HepG2 (cell line): ENCODE results near the gene DMGDH. TPM values are rescaled to one million over a fixed set of nuclear protein-coding genes. Genes with fewer than 3 reads are reported as not detected.

ENCODE experiments used
- CTCF ChIP-seq: sonication (generic); formaldehyde crosslinking; IDR thresholded peaks from 2 replicates; pipeline ENCODE4 v1.5.0; 2020; ENCODE audit warnings: mild to moderate bottlenecking, missing genetic modification reagents, moderate library complexity
- EHMT2 ChIP-seq: fragments of 200-600 bp; sonication (generic); IDR thresholded peaks from 2 replicates; pipeline ENCODE4 v1.7.0; 2017; ENCODE audit warnings: antibody characterized with exemption, low read depth, low read length, borderline replicate concordance
- ETV5 ChIP-seq: IDR thresholded peaks from 2 replicates; pipeline ENCODE4 v1.6.1; 2018; ENCODE audit warnings: missing biosample characterization, missing genetic modification reagents, inconsistent platforms, borderline replicate concordance
- MAZ ChIP-seq, 2 experiments: sonication (generic) in 1 of 2; formaldehyde crosslinking in 1 of 2; IDR thresholded peaks; 2 replicates each; pipeline versions ENCODE4 v1.5.0 to v1.6.1; 2012 to 2020; ENCODE audit warnings: low read depth in 2 of 2, mild to moderate bottlenecking in 2 of 2, borderline replicate concordance in 1 of 2, improper control_type of control experiment in 1 of 2, low read length in 1 of 2, missing genetic modification reagents in 1 of 2, moderate library complexity in 1 of 2
- MXD3 ChIP-seq: IDR thresholded peaks from 2 replicates; pipeline ENCODE4 v1.6.1; 2016; ENCODE audit warnings: mild to moderate bottlenecking, missing biosample characterization, missing genetic modification reagents
- MYC ChIP-seq: sonication (generic); formaldehyde crosslinking; IDR thresholded peaks from 2 replicates; pipeline ENCODE4 v1.9.0; 2021; ENCODE audit warnings: missing genetic modification reagents, borderline replicate concordance
- NR2F1 ChIP-seq, 2 experiments: fragments of 450-650 bp in 1 of 2; formaldehyde crosslinking in 1 of 2; IDR thresholded peaks; 2 replicates each; pipeline versions ENCODE4 v1.5.0 to v1.6.1; 2016 to 2020; ENCODE audit warnings: mild to moderate bottlenecking in 1 of 2, missing compliant biosample characterization in 1 of 2, missing genetic modification reagents in 1 of 2, moderate library complexity in 1 of 2
- PHF5A ChIP-seq: IDR thresholded peaks from one replicate; pipeline ENCODE4 v1.6.1; 2018; ENCODE audit warnings: low read depth, missing genetic modification reagents; ENCODE audit not compliant: unreplicated experiment
- POLR2A ChIP-seq, 2 experiments: IDR thresholded peaks; 2 replicates each; pipeline ENCODE4 v1.6.1; 2011; ENCODE audit warnings: low read depth in 2 of 2, low read length in 2 of 2, mild to moderate bottlenecking in 1 of 2, moderate library complexity in 1 of 2; ENCODE audit not compliant: insufficient read depth in 1 of 2
- RAD21 ChIP-seq: fragments of 450-650 bp; formaldehyde crosslinking; IDR thresholded peaks from 2 replicates; pipeline ENCODE4 v1.5.0; 2020; ENCODE audit warnings: mild to moderate bottlenecking
- SOX6 ChIP-seq, 2 experiments: fragments of 450-650 bp in 1 of 2; sonication (generic) in 1 of 2; formaldehyde crosslinking in 1 of 2; IDR thresholded peaks; 2 replicates each; pipeline versions ENCODE4 v1.4.0 to v1.6.1; 2017 to 2020; ENCODE audit warnings: antibody characterized with exemption in 1 of 2, mild to moderate bottlenecking in 1 of 2, missing genetic modification reagents in 1 of 2
- TCF12 ChIP-seq, 2 experiments: fragments of 450-650 bp in 1 of 2; sonication (generic) in 1 of 2; formaldehyde crosslinking in 1 of 2; IDR thresholded peaks; 2 replicates each; pipeline versions ENCODE4 v1.6.1 to v1.8.0; 2017 to 2022; ENCODE audit warnings: antibody characterized with exemption in 1 of 2, mild to moderate bottlenecking in 1 of 2, missing genetic modification reagents in 1 of 2, moderate library complexity in 1 of 2
- ZNF441 ChIP-seq: sonication (generic); formaldehyde crosslinking; IDR thresholded peaks from 2 replicates; pipeline ENCODE4 v1.7.0; 2021; ENCODE audit warnings: missing genetic modification reagents, borderline replicate concordance
- ZNF772 ChIP-seq: sonication (generic); formaldehyde crosslinking; IDR thresholded peaks from 2 replicates; pipeline ENCODE4 v1.5.0; 2020; ENCODE audit warnings: mild to moderate bottlenecking, missing genetic modification reagents
- ZNF816 ChIP-seq: sonication (generic); formaldehyde crosslinking; IDR thresholded peaks from 2 replicates; pipeline ENCODE4 v1.8.0; 2022; ENCODE audit warnings: missing genetic modification reagents, mild to moderate bottlenecking, borderline replicate concordance
- polyA plus RNA-seq, 8 experiments: library from polyadenylated mRNA; depleted of rRNA in 3 of 8; stranded (reverse) in 7 of 8; unstranded in 1 of 8; fragments of >200 nt; fragmentation: Illumina TruSeq in 4 of 8; extraction: Trizol in 4 of 8; gene quantifications; 2 replicates each; pipeline versions ENCODE4 v1.2.1 to v1.2.3, GENCODE V29; 2011 to 2016; ENCODE audit warnings: low read depth in 4 of 8, missing spikeins in 1 of 8, mixed read lengths in 1 of 8; ENCODE audit not compliant: insufficient read depth in 1 of 8
- total RNA-seq, 5 experiments: library from RNA; depleted of rRNA; stranded (reverse); fragments of >200 nt; fragmentation: Illumina TruSeq; extraction: Trizol; gene quantifications; 2 replicates each; pipeline ENCODE4 v1.2.3, GENCODE V29; 2016; ENCODE audit warnings: low read depth in 1 of 5
- TF ChIP-seq, protein P1 (sequence below): sonication (generic); formaldehyde crosslinking; IDR thresholded peaks from 2 replicates; pipeline ENCODE4 v1.4.0; 2020; ENCODE audit warnings: mild to moderate bottlenecking, missing genetic modification reagents
- TF ChIP-seq, protein P2 (sequence below): sonication (generic); formaldehyde crosslinking; IDR thresholded peaks from 2 replicates; pipeline ENCODE4 v1.4.0; 2020; ENCODE audit warnings: missing genetic modification reagents, borderline replicate concordance
- TF ChIP-seq, protein P3 (sequence below): sonication (generic); formaldehyde crosslinking; IDR thresholded peaks from 2 replicates; pipeline ENCODE4 v1.5.1; 2020; ENCODE audit warnings: missing genetic modification reagents, mild to moderate bottlenecking, borderline replicate concordance

DMGDH gene
- total and polyA plus RNA-seq, 2 of the 13 experiments (the other 11 are each of a cell fraction or from before 2014, with no cell fraction given), result 3.6 to 7.9 TPM

DNA sequence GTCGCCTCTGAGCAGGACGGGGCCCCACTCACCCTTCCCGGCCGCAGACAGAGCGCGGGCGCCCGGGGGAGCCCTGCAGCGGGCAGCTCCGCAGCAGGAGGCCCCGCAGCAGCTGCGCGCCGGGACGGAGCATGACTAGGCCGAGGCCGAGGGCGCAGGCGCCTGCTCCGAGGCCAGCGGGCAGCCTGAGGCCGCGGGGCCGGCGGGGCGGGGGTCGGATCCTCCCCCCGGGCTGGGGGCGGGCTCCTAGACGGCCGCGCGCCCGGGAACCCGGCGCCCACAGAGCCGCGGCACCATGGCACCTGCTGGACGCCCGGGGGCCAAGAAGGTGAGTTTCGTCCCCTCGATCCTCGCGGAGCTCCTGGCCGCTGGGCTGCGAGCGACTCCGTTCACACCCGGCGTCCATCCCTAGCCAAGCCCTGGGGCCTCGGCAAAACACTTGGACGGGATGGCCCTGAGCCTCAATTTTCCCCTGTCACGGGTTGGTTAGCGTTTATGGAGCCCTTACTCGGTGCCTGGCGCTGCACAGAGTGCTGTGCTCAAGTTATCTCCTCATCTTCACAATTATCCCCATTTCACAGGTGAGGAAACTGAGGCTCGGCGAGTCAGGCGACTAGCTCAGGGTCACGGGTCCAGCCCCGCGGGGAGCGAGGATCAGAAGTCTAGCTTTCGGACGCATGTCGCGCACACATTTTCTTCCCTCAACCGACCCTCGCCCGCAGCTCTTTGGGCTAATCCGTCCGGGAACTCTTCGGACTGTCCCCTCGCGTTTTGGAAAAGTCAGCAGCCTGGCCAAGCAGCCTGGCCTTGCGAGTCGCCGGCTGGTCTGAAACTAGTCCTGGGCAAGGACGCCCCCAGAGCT, at the start of gene DMGDH, which contains the start of gene BHMT2 (continued):
- TF ChIP-seq TCF12 (IDR thresholded peaks at IDR 0.05) (no peak), TCF12 (CRISPR knock-in tag; IDR thresholded peaks at IDR 0.05) (peak; percentile 67; the same call in 1 of the 2 replicates), EHMT2 (no peak), MXD3 (CRISPR knock-in tag) (peak; percentile 28; the same call in 1 of the 2 replicates), MAZ (IDR thresholded peaks at IDR 0.05; ENCODE audit: borderline replicate concordance, low read depth, low read length) (no peak), MAZ (CRISPR knock-in tag; IDR thresholded peaks at IDR 0.05; ENCODE audit: low read depth) (0 out of 2 replicates have a peak, but pooled peaks have one; percentile 48), PHF5A (no peak), POLR2A (IDR thresholded peaks at IDR 0.05; ENCODE audit: insufficient read depth in 1 of 2, low read depth in 2 of 2, low read length in 2 of 2) (peak; percentile 59 to 63), NR2F1 (CRISPR knock-in tag; IDR thresholded peaks at IDR 0.05) (no peak), CTCF (CRISPR knock-in tag) (peak; percentile 15; the same call in 1 of the 2 replicates), RAD21 (CRISPR knock-in tag) (peak; percentile 55), ZNF816 (no peak), ETV5 (CRISPR knock-in tag) (no peak), MYC (CRISPR knock-in tag) (peak; percentile 49; the same call in 1 of the 2 replicates), SOX6 (IDR thresholded peaks at IDR 0.05) (no peak), SOX6 (CRISPR knock-in tag; IDR thresholded peaks at IDR 0.05) (peak; percentile 26; the same call in 1 of the 2 replicates), ZNF441 (peak; percentile 82), ZNF772 (CRISPR knock-in tag) (no peak)
- TF ChIP-seq, protein P1, sequence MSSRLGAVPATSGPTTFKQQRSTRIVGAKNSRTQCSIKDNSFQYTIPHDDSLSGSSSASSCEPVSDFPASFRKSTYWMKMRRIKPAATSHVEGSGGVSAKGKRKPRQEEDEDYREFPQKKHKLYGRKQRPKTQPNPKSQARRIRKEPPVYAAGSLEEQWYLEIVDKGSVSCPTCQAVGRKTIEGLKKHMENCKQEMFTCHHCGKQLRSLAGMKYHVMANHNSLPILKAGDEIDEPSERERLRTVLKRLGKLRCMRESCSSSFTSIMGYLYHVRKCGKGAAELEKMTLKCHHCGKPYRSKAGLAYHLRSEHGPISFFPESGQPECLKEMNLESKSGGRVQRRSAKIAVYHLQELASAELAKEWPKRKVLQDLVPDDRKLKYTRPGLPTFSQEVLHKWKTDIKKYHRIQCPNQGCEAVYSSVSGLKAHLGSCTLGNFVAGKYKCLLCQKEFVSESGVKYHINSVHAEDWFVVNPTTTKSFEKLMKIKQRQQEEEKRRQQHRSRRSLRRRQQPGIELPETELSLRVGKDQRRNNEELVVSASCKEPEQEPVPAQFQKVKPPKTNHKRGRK (CRISPR knock-in tag), result no peak
- TF ChIP-seq, protein P2, sequence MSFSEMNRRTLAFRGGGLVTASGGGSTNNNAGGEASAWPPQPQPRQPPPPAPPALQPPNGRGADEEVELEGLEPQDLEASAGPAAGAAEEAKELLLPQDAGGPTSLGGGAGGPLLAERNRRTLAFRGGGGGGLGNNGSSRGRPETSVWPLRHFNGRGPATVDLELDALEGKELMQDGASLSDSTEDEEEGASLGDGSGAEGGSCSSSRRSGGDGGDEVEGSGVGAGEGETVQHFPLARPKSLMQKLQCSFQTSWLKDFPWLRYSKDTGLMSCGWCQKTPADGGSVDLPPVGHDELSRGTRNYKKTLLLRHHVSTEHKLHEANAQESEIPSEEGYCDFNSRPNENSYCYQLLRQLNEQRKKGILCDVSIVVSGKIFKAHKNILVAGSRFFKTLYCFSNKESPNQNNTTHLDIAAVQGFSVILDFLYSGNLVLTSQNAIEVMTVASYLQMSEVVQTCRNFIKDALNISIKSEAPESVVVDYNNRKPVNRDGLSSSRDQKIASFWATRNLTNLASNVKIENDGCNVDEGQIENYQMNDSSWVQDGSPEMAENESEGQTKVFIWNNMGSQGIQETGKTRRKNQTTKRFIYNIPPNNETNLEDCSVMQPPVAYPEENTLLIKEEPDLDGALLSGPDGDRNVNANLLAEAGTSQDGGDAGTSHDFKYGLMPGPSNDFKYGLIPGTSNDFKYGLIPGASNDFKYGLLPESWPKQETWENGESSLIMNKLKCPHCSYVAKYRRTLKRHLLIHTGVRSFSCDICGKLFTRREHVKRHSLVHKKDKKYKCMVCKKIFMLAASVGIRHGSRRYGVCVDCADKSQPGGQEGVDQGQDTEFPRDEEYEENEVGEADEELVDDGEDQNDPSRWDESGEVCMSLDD (CRISPR knock-in tag), result no peak
- TF ChIP-seq, protein P3, sequence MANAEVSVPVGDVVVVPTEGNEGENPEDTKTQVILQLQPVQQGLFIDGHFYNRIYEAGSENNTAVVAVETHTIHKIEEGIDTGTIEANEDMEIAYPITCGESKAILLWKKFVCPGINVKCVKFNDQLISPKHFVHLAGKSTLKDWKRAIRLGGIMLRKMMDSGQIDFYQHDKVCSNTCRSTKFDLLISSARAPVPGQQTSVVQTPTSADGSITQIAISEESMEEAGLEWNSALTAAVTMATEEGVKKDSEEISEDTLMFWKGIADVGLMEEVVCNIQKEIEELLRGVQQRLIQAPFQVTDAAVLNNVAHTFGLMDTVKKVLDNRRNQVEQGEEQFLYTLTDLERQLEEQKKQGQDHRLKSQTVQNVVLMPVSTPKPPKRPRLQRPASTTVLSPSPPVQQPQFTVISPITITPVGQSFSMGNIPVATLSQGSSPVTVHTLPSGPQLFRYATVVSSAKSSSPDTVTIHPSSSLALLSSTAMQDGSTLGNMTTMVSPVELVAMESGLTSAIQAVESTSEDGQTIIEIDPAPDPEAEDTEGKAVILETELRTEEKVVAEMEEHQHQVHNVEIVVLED, result no peak
